Activated naive CD8-positive, alpha-beta T cell (primary cell): ENCODE results near the gene SLC23A1.

ENCODE experiments used
- H3K27ac Mint-ChIP-seq: one replicate; pipeline ENCODE4 v1.8.0; 2021; ENCODE audit warnings: mixed read lengths
- H3K27me3 Mint-ChIP-seq: one replicate; pipeline ENCODE4 v1.8.0; 2021; ENCODE audit warnings: mixed read lengths
- H3K36me3 Mint-ChIP-seq: one replicate; pipeline ENCODE4 v1.8.0; 2021; ENCODE audit warnings: mixed read lengths
- H3K4me1 Mint-ChIP-seq: one replicate; pipeline ENCODE4 v1.8.0; 2021; ENCODE audit warnings: low read depth, mixed read lengths
- H3K4me3 Mint-ChIP-seq: one replicate; pipeline ENCODE4 v1.8.0; 2021; ENCODE audit warnings: mild to moderate bottlenecking, mixed read lengths
- H3K9me3 Mint-ChIP-seq: one replicate; pipeline ENCODE4 v1.8.0; 2021; ENCODE audit warnings: low read depth, mixed read lengths

SLC23A1 gene

GRCh38 chr5:139396691-139397090 is 13.6 kb upstream of the SLC23A1 start:
- Mint-ChIP-seq H3K27ac (no peak overlapping the region), H3K9me3 (no peaks in the 10 kb centered on the region), H3K4me1 (peaks cover 9% of the 10 kb centered on the region), H3K4me3 (no peak overlapping the region), H3K36me3 (peaks cover 3% of the 10 kb centered on the region), H3K27me3 (no peaks in the 10 kb centered on the region)

- peaks cover 15% of the 10 kb centered on the region for H3K4me1 Mint-ChIP-seq
- H3K9me3 Mint-ChIP-seq: no peaks in the 10 kb centered on the region
- H3K27me3 Mint-ChIP-seq: no peaks in the 10 kb centered on the region
- no peak overlapping the region for H3K27ac Mint-ChIP-seq
- no peak overlapping the region for H3K4me3 Mint-ChIP-seq
- peaks cover 3% of the 10 kb centered on the region for H3K36me3 Mint-ChIP-seq
Measured at GRCh38 chr5:139395844-139396640, 12.9 kb upstream of the SLC23A1 start.

- Mint-ChIP-seq H3K27ac (no peak within 1 kb of the TSS), H3K27me3 (no peaks in the 10 kb centered on the region), H3K9me3 (no peaks in the 10 kb centered on the region), H3K4me1 (peaks cover 25% of the 10 kb centered on the region), H3K36me3 (peaks cover 3% of the 10 kb centered on the region), H3K4me3 (peak within 1 kb of the TSS; percentile 10)
Measured at GRCh38 chr5:139394654-139395566, 11.8 kb upstream of the SLC23A1 start, which contains the start of gene PROB1. PROB1 (minus strand) TSS chr5:139395104; CDS start chr5:139395081, 23 bp downstream.

GRCh38 chr5:139394123-139394653 is 11.1 kb upstream of the SLC23A1 start:
- Mint-ChIP-seq H3K27me3 (no peaks in the 10 kb centered on the region), H3K27ac (no peak overlapping the region), H3K9me3 (no peaks in the 10 kb centered on the region), H3K36me3 (peaks cover 3% of the 10 kb centered on the region), H3K4me3 (no peak overlapping the region), H3K4me1 (peaks cover 32% of the 10 kb centered on the region)

GRCh38 chr5:139393497-139394122 is 10.5 kb upstream of the SLC23A1 start:
- H3K9me3 Mint-ChIP-seq: no peaks in the 10 kb centered on the region
- peak overlapping the region; percentile 90 for H3K4me3 Mint-ChIP-seq
- peaks cover 34% of the 10 kb centered on the region for H3K4me1 Mint-ChIP-seq
- H3K27ac Mint-ChIP-seq: no peak overlapping the region
- H3K36me3 Mint-ChIP-seq: peaks cover 3% of the 10 kb centered on the region
- H3K27me3 Mint-ChIP-seq: no peaks in the 10 kb centered on the region

GRCh38 chr5:139392678-139393496 is 9.8 kb upstream of the SLC23A1 start:
- Mint-ChIP-seq H3K9me3 (no peaks in the 10 kb centered on the region), H3K4me1 (peaks cover 38% of the 10 kb centered on the region), H3K27ac (peak overlapping the region; percentile 83), H3K27me3 (no peaks in the 10 kb centered on the region), H3K36me3 (peaks cover 3% of the 10 kb centered on the region), H3K4me3 (peak overlapping the region; percentile 90)

- Mint-ChIP-seq H3K4me1 (peaks cover 38% of the 10 kb centered on the region), H3K36me3 (peaks cover 3% of the 10 kb centered on the region), H3K4me3 (peak overlapping the region; percentile 90), H3K27me3 (no peaks in the 10 kb centered on the region), H3K9me3 (no peaks in the 10 kb centered on the region), H3K27ac (no peak overlapping the region)
Measured at GRCh38 chr5:139392324-139392677, 9.2 kb upstream of the SLC23A1 start.

- Mint-ChIP-seq H3K4me3 (peak overlapping the region; percentile 86), H3K9me3 (no peaks in the 10 kb centered on the region), H3K36me3 (peaks cover 3% of the 10 kb centered on the region), H3K27ac (peak overlapping the region; percentile 38), H3K4me1 (peaks cover 38% of the 10 kb centered on the region), H3K27me3 (no peaks in the 10 kb centered on the region)
Measured at GRCh38 chr5:139391570-139392323, 8.7 kb upstream of the SLC23A1 start.

- Mint-ChIP-seq H3K9me3 (no peaks in the 10 kb centered on the region), H3K4me1 (peaks cover 43% of the 10 kb centered on the region), H3K27ac (peak overlapping the region; percentile 61), H3K36me3 (no peaks in the 10 kb centered on the region), H3K27me3 (no peaks in the 10 kb centered on the region), H3K4me3 (peak overlapping the region; percentile 86)
Measured at GRCh38 chr5:139390639-139391569, 7.8 kb upstream of the SLC23A1 start.

- Mint-ChIP-seq H3K27ac (peak within 1 kb of the TSS; percentile 72), H3K27me3 (no peaks in the 10 kb centered on the region), H3K9me3 (no peaks in the 10 kb centered on the region), H3K4me3 (peak within 1 kb of the TSS; percentile 35), H3K36me3 (no peaks in the 10 kb centered on the region), H3K4me1 (peaks cover 52% of the 10 kb centered on the region)
Measured at GRCh38 chr5:139389701-139390638, 6.9 kb upstream of the SLC23A1 start, which contains the start of gene MZB1. MZB1 (minus strand) TSS chr5:139389913; CDS start chr5:139389856, 57 bp downstream.

GRCh38 chr5:139388198-139388821 is 5.2 kb upstream of the SLC23A1 start:
- no peak overlapping the region for H3K4me3 Mint-ChIP-seq

More at GRCh38 chr5:139388198-139388821, 5.2 kb upstream of the SLC23A1 start:
- H3K27me3 Mint-ChIP-seq: no peaks in the 10 kb centered on the region
- H3K36me3 Mint-ChIP-seq: no peaks in the 10 kb centered on the region
- H3K27ac Mint-ChIP-seq: no peak overlapping the region
- H3K4me1 Mint-ChIP-seq: peaks cover 58% of the 10 kb centered on the region
- no peaks in the 10 kb centered on the region for H3K9me3 Mint-ChIP-seq
